GM12872 (cell line): ENCODE measurements around the gene KRTAP2-1.
"Not testable (repeated sequence)": the region's sequence is repeated elsewhere in the genome, so short reads cannot be mapped to it uniquely, and the experiment has no call there.

Experiments used
- TF ChIP-seq, protein P1 (sequence below): IDR thresholded peaks from 3 replicates; pipeline ENCODE4 v1.5.1; 2011; ENCODE audit warnings: low read depth, mild to moderate bottlenecking, low read length, moderate library complexity; ENCODE audit not compliant: insufficient read depth

The KRTAP2-1 gene

DNA sequence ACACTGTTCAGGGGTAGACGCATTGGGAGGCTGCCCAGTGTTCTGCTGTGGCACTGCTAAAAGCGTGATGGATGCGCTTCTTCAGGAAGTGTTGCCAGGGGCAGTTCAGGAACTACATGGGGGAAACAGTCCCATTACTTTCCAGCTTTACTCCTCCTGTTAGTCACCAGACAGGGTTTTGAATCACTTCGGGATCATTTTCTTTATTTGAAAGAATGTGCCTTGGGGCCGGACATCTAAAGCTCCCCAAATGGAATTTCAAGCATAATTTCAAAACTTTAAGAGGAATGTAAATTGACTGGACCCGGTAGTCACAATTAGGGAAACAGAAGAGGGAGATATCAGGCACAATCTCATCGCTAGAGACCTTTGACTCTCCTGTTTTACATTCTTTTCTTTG lies 1.3 kb upstream of the KRTAP2-1 start:
- TF ChIP-seq, protein P1, sequence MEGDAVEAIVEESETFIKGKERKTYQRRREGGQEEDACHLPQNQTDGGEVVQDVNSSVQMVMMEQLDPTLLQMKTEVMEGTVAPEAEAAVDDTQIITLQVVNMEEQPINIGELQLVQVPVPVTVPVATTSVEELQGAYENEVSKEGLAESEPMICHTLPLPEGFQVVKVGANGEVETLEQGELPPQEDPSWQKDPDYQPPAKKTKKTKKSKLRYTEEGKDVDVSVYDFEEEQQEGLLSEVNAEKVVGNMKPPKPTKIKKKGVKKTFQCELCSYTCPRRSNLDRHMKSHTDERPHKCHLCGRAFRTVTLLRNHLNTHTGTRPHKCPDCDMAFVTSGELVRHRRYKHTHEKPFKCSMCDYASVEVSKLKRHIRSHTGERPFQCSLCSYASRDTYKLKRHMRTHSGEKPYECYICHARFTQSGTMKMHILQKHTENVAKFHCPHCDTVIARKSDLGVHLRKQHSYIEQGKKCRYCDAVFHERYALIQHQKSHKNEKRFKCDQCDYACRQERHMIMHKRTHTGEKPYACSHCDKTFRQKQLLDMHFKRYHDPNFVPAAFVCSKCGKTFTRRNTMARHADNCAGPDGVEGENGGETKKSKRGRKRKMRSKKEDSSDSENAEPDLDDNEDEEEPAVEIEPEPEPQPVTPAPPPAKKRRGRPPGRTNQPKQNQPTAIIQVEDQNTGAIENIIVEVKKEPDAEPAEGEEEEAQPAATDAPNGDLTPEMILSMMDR, result no peak

DNA sequence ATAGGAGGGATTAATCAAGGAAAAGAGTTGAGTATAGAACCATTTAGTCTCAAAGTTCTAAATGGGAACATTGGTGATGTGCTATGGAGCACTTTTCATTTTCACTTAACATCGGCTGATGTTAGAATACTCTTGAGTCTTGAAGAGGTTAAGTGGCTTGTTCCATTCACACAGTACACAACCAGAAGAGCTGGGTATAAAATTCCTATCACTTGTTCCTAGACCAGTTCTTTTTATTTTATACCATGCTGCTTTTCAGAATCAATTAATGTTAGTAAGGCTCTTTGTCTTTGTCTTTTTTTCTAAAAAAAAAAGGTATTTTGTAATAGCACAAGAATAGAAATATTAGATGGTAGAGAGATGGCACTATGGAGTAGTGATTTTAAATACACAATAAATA lies 4.2 kb downstream of the KRTAP2-1 start:
- TF ChIP-seq, protein P1, result no peak

DNA sequence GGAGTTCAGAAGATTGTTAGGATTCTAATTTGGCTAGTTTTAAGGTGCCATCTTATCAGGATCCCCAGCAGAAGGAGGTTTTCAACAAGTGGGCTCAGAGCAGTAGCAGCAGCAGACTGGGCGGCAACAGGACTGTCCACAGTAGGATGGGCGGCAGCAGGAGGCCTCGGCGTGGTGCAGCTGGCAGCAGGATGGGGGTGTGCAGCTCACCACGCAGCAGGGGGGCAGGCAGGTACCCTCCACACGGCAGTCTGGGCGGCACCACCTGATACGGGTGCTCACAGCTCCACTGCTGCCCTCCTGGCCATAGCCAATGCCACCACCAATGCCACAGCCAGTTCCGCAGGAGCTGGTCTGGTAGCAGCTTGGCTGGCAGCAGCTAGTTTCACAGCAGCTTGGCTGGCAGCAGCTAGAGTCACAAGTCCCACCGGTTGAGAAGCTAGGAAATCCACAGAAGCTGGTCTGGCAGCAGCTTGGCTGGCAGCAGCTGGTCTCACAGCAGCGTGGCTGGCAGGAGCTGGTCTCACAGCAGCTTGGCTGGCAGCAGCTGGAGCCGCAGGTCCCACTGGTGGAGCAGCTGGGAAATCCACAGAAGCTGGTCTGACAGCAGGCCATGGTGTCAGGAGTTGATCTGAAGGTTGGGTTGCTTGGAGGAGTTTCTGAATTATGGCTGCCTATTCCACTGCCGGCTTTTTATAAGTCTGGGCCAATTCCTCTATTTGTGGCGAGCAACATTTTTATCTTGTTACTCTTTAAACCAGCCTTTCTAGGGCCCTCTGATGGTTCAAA lies 6.1 kb downstream of the KRTAP2-1 start, which contains the start of gene KRTAP1-1:
KRTAP1-1 (minus strand) TSS at position 668 of the 789 bp plus-strand sequence; CDS start at position 615, 53 bp downstream.
- TF ChIP-seq, protein P1, result not testable (repeated sequence)

DNA sequence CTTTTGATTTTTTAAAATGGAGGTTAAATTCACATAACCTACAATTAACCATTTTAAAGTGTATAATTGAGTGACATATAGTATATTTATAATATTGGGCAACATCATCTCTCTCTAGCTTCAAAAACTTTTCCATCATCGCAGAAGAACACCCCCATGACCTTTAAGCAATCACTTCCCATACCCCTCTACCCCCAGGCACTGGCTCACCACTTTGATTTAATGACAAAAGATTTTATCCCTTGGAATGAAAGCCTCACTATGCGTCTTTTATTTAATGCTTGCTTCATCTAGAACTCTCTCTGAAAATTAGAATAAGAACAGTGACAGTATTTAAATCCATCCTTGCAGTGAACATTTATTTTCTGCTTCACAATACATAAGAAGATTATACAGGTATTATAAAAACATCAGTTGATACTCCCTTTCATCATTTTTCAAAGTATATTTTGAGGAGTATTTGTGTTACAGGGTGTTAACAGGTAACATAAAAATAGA lies 9.2 kb downstream of the KRTAP2-1 start:
- TF ChIP-seq, protein P1, result no peak

DNA sequence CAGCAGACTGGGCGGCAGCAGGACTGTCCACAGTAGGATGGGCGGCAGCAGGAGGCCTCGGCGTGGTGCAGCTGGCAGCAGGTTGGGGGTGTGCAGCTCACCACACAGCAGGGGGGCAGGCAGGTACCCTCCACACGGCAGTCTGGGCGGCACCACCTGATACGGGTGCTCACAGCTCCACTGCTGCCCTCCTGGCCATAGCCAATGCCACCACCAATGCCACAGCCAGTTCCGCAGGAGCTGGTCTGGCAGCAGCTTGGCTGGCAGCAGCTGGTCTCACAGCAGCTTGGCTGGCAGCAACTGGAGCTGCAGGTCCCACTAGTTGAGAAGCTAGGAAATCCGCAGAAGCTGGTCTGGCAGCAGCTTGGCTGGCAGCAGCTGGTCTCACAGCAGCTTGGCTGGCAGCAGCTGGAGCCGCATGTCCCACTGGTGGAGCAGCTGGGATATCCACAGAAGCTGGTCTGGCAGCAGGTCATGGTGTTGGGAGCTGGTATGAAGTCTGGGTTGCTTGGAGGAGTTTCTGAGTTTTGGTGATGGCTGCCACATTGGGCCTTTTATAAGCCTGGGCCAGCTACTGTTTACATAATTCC lies 12.7 kb downstream of the KRTAP2-1 start, which contains the start of gene KRTAP1-3:
KRTAP1-3 (minus strand) TSS at position 529 of the 590 bp plus-strand sequence; CDS start at position 476, 53 bp downstream.
- TF ChIP-seq, protein P1, result not testable (repeated sequence)

DNA sequence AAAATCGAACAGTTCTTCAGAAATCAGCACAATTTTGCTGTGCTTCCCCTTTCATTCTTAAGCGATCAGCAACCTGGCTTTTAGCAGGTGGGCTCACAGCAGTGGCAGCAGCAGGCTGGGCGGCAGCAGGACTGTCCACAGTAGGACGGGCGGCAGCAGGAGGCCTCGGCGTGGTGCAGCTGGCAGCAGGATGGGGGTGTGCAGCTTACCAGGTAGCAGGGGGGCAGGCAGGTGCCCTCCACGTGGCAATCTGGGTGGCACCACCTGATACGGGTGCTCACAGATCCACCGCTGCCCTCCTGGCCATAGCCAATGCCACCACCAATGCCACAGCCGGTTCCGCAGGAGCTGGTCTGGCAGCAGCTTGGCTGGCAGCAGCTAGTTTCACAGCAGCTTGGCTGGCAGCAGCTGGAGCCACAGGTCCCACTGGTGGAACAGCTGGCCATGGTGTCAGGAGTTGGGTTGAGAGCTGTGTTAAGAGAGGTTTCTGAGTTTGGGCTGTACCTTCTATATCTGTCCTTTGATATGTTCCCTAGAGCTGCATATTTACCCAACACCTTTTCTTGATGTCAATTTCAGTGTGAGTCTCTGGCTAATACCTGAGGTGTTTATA lies 17.4 kb downstream of the KRTAP2-1 start, which contains the start of gene KRTAP1-4:
KRTAP1-4 (minus strand) TSS at position 563 of the 613 bp plus-strand sequence; CDS start at position 446, 117 bp downstream.
- TF ChIP-seq, protein P1, result no peak
